Ishikawa (cell line): ENCODE results near the gene FGF2.

Experiments used
- CEBPB ChIP-seq: IDR thresholded peaks from 2 replicates; pipeline ENCODE4 v1.6.1; 2012
- CREB1 ChIP-seq: IDR thresholded peaks from 2 replicates; pipeline ENCODE4 v1.6.1; 2012; ENCODE audit warnings: low read depth
- EGR1 ChIP-seq: IDR thresholded peaks from 2 replicates; pipeline ENCODE4 v1.6.1; 2012
- EP300 ChIP-seq: IDR thresholded peaks from 2 replicates; pipeline ENCODE4 v1.6.1; 2012; ENCODE audit warnings: borderline replicate concordance
- FOXM1 ChIP-seq: IDR thresholded peaks from 2 replicates; pipeline ENCODE4 v1.6.1; 2012; ENCODE audit warnings: low read depth, borderline replicate concordance
- NFIC ChIP-seq: IDR thresholded peaks from 2 replicates; pipeline ENCODE4 v1.6.1; 2012
- RAD21 ChIP-seq: IDR thresholded peaks from 2 replicates; pipeline ENCODE4 v1.6.1; 2012; ENCODE audit warnings: low read depth
- TAF1 ChIP-seq: IDR thresholded peaks from 2 replicates; pipeline ENCODE4 v1.6.1; 2012; ENCODE audit warnings: low read depth, mild to moderate bottlenecking
- TCF12 ChIP-seq: IDR thresholded peaks from 2 replicates; pipeline ENCODE4 v1.6.1; 2012; ENCODE audit warnings: low read depth
- TEAD4 ChIP-seq: IDR thresholded peaks from 2 replicates; pipeline ENCODE4 v1.6.1; 2012
- USF1 ChIP-seq: IDR thresholded peaks from 2 replicates; pipeline ENCODE4 v1.6.1; 2012
- YY1 ChIP-seq: IDR thresholded peaks from 2 replicates; pipeline ENCODE4 v1.6.1; 2012; ENCODE audit warnings: low read depth
- ZBTB7A ChIP-seq: IDR thresholded peaks from 2 replicates; pipeline ENCODE4 v1.6.1; 2012; ENCODE audit warnings: low read depth
- TF ChIP-seq, protein P1 (sequence below): IDR thresholded peaks from 2 replicates; pipeline ENCODE4 v1.6.1; 2012
- TF ChIP-seq, protein P2 (sequence below): IDR thresholded peaks from 2 replicates; pipeline ENCODE4 v1.6.1; 2012; ENCODE audit warnings: low read depth, mild to moderate bottlenecking

FGF2 gene

DNA sequence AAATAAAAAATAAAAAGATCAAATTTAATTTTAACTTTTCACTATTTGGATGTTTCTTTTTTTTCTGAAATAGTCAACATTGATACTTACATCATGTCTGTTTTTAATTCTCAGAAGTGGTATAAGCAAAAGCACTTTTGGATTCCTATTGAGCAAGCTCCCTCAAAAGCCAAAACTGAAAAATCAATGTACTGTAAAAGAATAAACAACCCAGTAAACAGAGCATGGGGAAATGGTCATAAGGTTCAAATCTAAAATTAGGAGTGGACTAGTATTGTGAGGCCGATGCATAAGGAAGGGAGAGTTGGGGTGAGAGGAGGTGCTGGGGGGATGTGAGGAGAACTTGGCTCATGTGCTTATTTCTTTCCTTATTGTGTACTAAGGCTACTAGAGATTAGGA is 57.9 kb downstream of the FGF2 start:
- no peak for TF ChIP-seq NFIC
- no peak for TF ChIP-seq TCF12
- TF ChIP-seq EP300 = no peak
- no peak for TF ChIP-seq EGR1
- no peak for TF ChIP-seq CREB1
- TF ChIP-seq USF1 = no peak
- no peak for TF ChIP-seq ZBTB7A
- no peak for TF ChIP-seq YY1
- TF ChIP-seq, protein P1, sequence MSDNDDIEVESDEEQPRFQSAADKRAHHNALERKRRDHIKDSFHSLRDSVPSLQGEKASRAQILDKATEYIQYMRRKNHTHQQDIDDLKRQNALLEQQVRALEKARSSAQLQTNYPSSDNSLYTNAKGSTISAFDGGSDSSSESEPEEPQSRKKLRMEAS = no peak
- TF ChIP-seq TEAD4 = no peak
- TF ChIP-seq FOXM1 = no peak
- no peak for TF ChIP-seq CEBPB
- TF ChIP-seq, protein P2, sequence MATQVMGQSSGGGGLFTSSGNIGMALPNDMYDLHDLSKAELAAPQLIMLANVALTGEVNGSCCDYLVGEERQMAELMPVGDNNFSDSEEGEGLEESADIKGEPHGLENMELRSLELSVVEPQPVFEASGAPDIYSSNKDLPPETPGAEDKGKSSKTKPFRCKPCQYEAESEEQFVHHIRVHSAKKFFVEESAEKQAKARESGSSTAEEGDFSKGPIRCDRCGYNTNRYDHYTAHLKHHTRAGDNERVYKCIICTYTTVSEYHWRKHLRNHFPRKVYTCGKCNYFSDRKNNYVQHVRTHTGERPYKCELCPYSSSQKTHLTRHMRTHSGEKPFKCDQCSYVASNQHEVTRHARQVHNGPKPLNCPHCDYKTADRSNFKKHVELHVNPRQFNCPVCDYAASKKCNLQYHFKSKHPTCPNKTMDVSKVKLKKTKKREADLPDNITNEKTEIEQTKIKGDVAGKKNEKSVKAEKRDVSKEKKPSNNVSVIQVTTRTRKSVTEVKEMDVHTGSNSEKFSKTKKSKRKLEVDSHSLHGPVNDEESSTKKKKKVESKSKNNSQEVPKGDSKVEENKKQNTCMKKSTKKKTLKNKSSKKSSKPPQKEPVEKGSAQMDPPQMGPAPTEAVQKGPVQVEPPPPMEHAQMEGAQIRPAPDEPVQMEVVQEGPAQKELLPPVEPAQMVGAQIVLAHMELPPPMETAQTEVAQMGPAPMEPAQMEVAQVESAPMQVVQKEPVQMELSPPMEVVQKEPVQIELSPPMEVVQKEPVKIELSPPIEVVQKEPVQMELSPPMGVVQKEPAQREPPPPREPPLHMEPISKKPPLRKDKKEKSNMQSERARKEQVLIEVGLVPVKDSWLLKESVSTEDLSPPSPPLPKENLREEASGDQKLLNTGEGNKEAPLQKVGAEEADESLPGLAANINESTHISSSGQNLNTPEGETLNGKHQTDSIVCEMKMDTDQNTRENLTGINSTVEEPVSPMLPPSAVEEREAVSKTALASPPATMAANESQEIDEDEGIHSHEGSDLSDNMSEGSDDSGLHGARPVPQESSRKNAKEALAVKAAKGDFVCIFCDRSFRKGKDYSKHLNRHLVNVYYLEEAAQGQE = no peak
- no peak for TF ChIP-seq TAF1
- TF ChIP-seq RAD21 = no peak

DNA sequence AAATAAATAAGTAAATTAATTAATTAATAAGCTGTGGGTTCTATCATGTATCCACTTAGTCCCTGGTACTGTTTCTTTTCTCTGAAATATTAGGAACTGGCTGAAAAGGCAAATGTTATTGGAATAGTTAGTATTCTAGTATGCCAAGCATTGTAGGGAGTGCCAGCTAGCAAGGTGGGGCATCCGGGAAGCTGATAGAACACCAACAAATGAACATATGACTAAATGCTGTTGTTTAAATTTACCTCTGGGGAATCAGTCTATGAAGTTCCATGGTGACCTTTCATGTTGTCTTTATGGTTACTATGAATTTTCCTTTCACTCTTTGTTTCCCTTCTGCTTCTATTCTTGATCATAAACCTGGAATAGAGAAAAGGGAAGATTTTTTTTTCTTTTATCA is 63.1 kb downstream of the FGF2 start:
- TF ChIP-seq EP300 (no peak), EGR1 (no peak), ZBTB7A (no peak), NFIC (no peak), TAF1 (no peak), TCF12 (no peak), USF1 (no peak), CREB1 (no peak), CEBPB (no peak), YY1 (no peak), RAD21 (no peak), FOXM1 (no peak), TEAD4 (no peak)
- TF ChIP-seq, protein P2 = no peak
- TF ChIP-seq, protein P1 = no peak

DNA sequence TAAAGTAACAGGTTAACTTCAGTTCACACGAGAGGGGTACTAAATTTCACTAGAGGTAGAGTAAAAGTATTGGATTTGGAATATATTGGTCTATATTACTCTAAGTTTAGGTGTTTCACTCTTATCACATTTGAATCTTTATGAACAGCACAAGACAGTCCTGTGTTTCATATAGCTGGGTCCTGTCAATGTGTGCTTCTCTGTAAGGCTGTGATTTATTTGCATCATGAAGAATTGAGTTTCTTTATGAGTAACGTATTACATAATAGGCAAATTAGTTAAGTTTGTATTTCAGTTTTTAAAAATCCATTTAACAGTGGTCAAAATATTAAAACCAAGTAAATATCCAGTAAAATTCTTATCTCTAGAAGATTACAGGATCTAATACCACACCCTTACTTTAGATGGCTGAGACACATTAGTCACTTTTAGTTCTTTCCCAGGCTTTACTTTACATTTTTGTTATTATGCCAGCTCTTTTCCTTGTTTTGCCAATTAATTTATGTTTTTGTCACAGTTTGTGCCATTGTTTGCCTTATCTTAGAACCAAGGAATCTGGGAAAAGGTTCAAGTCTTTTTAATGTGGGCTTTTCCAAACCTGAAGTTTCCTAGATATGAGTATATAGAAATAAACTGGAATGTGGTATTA is 63.6 kb downstream of the FGF2 start:
- TF ChIP-seq EP300 (no peak), TAF1 (no peak), NFIC (no peak), CEBPB (no peak), EGR1 (no peak), TEAD4 (no peak), ZBTB7A (no peak), TCF12 (no peak), USF1 (no peak), CREB1 (no peak), RAD21 (no peak), FOXM1 (no peak), YY1 (no peak)
- TF ChIP-seq, protein P2 = no peak
- TF ChIP-seq, protein P1 = no peak
